RWPE2 (cell line): Measurements from ENCODE around the gene HOXC4.
A peak's percentile ranks its signal among the peaks of the same experiment; 100 is the strongest.

Experiments used
- ATAC-seq: fragments of 200-7000 bp; cut with Tn5 transposase; 3 replicates; pipeline ENCODE4 v1.9.1; 2021; ENCODE audit warnings: low read depth
- DNase-seq: peaks from one replicate; pipeline ENCODE4 v3.0.0-alpha.2; 2020; ENCODE audit warnings: low spot score
- H3K27ac ChIP-seq: fragments of 450-650 bp; 2 replicates; pipeline ENCODE4 v1.5.1; 2017; ENCODE audit warnings: mild to moderate bottlenecking; ENCODE audit not compliant: poor library complexity, severe bottlenecking
- H3K27me3 ChIP-seq: fragments of 250-450 bp; sonication (Bioruptor Pico); 2 replicates; pipeline ENCODE4 v1.5.1; 2021; ENCODE audit warnings: mild to moderate bottlenecking, moderate library complexity; ENCODE audit not compliant: insufficient read depth, poor library complexity, severe bottlenecking
- H3K36me3 ChIP-seq: fragments of 250-450 bp; sonication (Bioruptor Pico); 2 replicates; pipeline ENCODE4 v1.5.1; 2020; ENCODE audit warnings: low read depth, mild to moderate bottlenecking, moderate library complexity
- H3K4me1 ChIP-seq: fragments of 250-450 bp; sonication (Bioruptor Pico); 2 replicates; pipeline ENCODE4 v1.5.1; 2021; ENCODE audit warnings: mild to moderate bottlenecking, moderate library complexity; ENCODE audit not compliant: insufficient read depth, poor library complexity, severe bottlenecking
- H3K4me3 ChIP-seq: fragments of 250-450 bp; sonication (Bioruptor Pico); 2 replicates; pipeline ENCODE4 v1.5.1; 2021; ENCODE audit warnings: mild to moderate bottlenecking, moderate library complexity; ENCODE audit not compliant: severe bottlenecking
- H3K9me3 ChIP-seq: fragments of 250-450 bp; sonication (Bioruptor Pico); 2 replicates; pipeline ENCODE4 v1.5.1; 2021; ENCODE audit warnings: mild to moderate bottlenecking, moderate library complexity; ENCODE audit not compliant: severe bottlenecking
- TF ChIP-seq, protein P1 (sequence below): fragments of 450-650 bp; IDR thresholded peaks from one replicate; pipeline ENCODE4 v1.5.1; 2017; ENCODE audit warnings: mild to moderate bottlenecking, moderate library complexity; ENCODE audit not compliant: poor library complexity, severe bottlenecking

HOXC4 gene

DNA sequence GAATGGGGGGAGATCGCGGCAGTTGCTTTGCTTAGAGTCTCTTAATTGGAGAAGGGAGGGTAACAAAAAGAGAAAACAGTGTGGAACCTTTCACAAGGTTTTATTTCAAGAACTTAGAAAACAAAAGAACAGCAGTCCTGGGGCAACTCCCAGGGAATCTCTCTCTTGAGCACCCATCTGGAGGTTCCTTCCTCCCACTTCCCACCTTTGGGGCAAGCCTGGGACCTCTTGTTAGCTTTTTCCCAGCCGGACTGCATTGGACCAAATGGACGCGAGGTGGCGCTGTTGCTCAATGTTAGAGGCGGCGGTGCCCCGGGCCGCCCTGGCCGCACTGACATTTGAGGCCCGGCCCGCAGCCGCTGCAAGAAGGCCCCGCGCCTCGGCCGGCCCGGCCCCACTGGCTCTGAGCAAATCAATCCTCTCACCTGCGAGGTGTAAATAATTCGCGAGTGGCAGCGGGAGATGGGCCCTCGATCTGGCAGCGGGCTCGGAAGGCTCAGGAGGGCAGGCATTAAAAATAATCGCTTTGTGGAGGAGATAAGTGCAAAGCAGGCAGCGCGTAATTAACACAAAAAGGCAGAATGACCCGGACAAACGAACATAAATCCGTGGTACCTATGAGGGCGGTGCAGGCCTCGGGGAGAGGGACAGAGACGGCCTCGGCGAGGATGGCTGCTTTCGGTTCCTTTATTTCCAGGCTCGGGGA is 47.6 kb upstream of the HOXC4 start:
- H3K4me1 ChIP-seq: no peaks in the 10 kb centered on the region
- DNase-seq (no peak), ATAC-seq (peak; percentile 71)
- TF ChIP-seq, protein P1, sequence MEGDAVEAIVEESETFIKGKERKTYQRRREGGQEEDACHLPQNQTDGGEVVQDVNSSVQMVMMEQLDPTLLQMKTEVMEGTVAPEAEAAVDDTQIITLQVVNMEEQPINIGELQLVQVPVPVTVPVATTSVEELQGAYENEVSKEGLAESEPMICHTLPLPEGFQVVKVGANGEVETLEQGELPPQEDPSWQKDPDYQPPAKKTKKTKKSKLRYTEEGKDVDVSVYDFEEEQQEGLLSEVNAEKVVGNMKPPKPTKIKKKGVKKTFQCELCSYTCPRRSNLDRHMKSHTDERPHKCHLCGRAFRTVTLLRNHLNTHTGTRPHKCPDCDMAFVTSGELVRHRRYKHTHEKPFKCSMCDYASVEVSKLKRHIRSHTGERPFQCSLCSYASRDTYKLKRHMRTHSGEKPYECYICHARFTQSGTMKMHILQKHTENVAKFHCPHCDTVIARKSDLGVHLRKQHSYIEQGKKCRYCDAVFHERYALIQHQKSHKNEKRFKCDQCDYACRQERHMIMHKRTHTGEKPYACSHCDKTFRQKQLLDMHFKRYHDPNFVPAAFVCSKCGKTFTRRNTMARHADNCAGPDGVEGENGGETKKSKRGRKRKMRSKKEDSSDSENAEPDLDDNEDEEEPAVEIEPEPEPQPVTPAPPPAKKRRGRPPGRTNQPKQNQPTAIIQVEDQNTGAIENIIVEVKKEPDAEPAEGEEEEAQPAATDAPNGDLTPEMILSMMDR: peak; percentile 90
- no peak overlapping the region for H3K27ac ChIP-seq
- no peaks in the 10 kb centered on the region for H3K9me3 ChIP-seq
- H3K4me3 ChIP-seq: peak overlapping the region; percentile 5
- H3K27me3 ChIP-seq: peaks cover 87% of the 10 kb centered on the region
- no peaks in the 10 kb centered on the region for H3K36me3 ChIP-seq

DNA sequence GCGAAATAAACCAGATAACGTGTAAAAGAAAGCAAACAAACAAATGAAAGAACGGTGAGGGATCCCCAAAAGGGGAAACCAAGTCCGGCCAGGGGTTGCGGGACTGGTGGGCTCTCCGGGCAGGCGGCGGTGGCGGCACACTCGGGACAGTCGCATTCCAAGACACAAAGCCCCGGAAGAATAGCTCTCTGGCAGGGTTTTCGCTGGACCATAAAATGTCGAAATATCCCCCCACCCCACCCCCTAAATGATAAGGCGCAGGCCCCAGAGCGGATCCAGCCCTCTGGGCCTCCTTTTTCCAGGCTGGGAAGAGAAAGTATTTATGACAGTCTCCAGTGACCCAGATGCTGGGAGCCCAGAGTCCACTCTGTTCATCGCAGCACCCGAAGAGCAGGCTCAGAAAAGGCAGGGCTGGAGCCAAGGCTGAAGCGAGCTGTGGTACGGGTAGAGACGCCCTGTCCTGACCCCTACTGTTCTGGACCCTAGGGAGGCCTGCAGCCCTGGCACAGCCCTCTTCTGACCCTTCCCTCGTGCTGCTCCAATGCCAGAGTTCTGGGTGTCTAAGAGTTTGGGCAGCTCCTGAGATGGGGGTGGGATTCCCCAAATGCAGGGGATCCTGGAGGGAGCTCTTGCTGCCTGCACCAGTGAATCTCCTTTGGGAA is 46.9 kb upstream of the HOXC4 start:
- DNase-seq (no peak), ATAC-seq (no peak)
- Histone ChIP-seq H3K4me3 (no peak overlapping the region), H3K4me1 (no peaks in the 10 kb centered on the region), H3K27ac (no peak overlapping the region), H3K27me3 (peaks cover 87% of the 10 kb centered on the region), H3K36me3 (no peaks in the 10 kb centered on the region), H3K9me3 (no peaks in the 10 kb centered on the region)
- TF ChIP-seq, protein P1: no peak

DNA sequence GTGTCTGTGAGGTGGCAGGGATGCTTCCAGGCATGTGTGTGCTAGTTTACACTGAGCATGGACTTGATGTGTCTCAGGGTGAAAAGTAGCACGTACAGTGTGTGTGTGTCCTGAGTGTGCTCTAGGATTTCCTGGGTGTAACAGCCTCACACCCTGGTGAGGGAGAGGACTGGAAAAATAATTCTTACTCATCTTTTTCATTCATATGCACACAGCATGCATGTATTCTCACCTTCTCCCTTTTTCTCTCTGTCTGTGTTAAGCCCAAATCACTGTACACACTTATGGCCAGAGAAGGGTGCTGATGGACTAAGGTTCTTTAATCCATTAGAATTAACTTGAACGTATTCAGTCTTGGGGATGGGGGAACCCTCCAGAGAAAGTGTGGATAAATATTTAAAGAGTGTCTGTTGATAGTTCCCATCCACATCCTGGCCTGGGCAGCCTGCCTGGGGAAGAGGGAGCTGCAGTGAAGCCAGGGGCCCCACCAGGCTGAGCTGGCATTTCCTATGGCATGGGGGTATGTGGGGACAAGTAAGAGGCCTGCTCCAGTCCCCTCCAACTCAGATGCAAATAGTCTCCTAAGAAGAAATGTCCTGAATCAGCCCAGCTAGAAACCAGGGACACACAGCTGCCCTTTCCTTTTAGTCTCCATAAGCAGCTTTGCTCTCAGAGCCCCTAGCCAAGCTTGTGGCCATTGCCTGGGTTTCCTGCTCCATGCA is 45.9 kb upstream of the HOXC4 start:
- Histone ChIP-seq H3K4me1 (no peaks in the 10 kb centered on the region), H3K27ac (no peak overlapping the region), H3K9me3 (no peaks in the 10 kb centered on the region), H3K27me3 (peaks cover 85% of the 10 kb centered on the region), H3K4me3 (no peak overlapping the region), H3K36me3 (no peaks in the 10 kb centered on the region)
- no peak for DNase-seq
- TF ChIP-seq, protein P1: no peak
- ATAC-seq: no peak

DNA sequence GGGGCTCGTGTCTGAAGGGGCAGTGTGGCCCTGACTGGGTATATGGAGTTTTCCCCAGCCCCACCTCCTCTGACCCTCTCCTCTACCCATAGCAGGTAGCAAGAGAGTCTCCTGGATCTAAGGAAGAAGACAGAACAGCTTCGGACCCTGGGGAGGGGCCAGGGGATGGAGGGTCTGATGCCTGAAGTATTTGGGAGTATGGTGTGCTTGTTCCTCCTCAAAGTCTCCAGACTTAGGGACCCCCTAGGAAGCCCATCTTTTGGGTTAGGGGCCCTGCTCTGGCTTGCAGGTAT is 45.4 kb upstream of the HOXC4 start:
- no peak for DNase-seq
- H3K4me3 ChIP-seq: no peak overlapping the region
- no peaks in the 10 kb centered on the region for H3K9me3 ChIP-seq
- TF ChIP-seq, protein P1: no peak
- no peaks in the 10 kb centered on the region for H3K36me3 ChIP-seq
- H3K27me3 ChIP-seq: peaks cover 90% of the 10 kb centered on the region
- no peaks in the 10 kb centered on the region for H3K4me1 ChIP-seq
- H3K27ac ChIP-seq: no peak overlapping the region
- ATAC-seq: no peak
